GM18505 (cell line): ENCODE data around the gene AP1S3.
"Not testable (repeated sequence)": the region's sequence is repeated elsewhere in the genome, so short reads cannot be mapped to it uniquely, and the experiment has no call there.

Experiments used
- ATAC-seq: cut with Tn5 transposase; IDR thresholded peaks from one replicate; pipeline ENCODE4 v1.9.1; 2021; ENCODE audit not compliant: unreplicated experiment
- POLR2A ChIP-seq: IDR thresholded peaks from 4 replicates; pipeline ENCODE4 v1.6.1; 2011; ENCODE audit warnings: borderline replicate concordance; ENCODE audit not compliant: insufficient read depth, insufficient read length; ENCODE audit errors: extremely low read depth

The AP1S3 gene

GRCh38 chr2:223829128-223829527, 8.3 kb downstream of the AP1S3 start:
- ATAC-seq = no peak
- TF ChIP-seq POLR2A = no peak

DNA sequence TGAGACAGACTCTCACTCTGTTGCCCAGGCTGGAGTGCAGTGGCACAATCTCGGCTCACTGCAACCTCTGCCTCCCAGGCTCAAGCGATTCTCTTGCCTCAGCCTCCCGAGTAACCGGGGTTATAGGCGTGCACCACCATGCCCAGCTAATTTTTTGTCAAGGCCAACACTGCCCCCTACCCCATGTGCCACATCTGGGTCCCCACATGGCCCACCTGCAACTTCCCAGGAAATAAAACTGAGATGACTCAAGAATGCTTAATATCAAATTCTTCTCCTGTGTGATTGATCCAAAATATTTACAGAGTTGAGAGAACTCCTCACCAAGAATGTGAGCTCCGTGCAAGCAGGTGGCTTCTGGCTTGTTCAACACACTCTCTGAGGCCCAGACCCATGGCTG, 9.1 kb downstream of the AP1S3 start:
- no peak for TF ChIP-seq POLR2A
- no peak for ATAC-seq

- no peak for ATAC-seq
- TF ChIP-seq POLR2A = no peak
Observed at GRCh38 chr2:223826995-223827394, 10.4 kb downstream of the AP1S3 start.

DNA sequence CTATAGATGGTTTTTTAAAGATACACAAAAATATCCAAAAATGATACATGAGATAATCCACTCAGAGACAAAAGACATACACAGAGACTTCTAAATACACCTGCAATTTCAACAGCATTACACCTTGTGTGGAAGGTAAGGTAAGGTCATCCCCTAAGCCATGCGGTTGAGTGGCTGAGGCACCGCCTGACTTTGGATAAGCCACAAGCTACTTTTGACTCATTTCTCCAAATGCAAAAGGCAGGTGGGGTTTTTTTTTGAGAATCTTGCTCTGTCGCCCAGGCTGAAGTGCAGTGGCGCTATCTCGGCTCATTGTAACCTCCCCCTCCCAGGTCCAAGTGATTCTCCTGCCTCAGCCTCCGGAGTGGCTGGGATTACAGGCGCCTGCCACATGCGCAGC, 13.1 kb downstream of the AP1S3 start:
- TF ChIP-seq POLR2A = no peak
- ATAC-seq = no peak

DNA sequence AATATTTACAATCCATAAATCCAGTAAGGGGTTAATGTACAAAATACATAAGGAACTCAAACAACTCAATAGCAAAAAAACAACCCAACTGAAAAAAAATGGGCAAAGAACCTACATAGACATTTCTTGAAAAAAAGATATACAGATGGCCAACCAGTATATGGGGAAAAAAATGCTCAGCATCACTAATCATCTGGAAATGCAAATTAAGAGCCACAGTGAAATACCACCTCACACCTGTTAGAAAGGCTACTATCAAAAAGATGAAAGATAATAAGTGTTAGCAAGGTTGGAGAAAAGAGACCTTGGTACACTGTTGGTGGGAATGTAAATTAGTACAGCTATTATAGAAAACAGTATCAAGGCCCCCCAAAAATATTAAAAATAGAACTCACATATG, 14.6 kb downstream of the AP1S3 start:
- no peak for ATAC-seq

GRCh38 chr2:223820549-223820948, 16.8 kb downstream of the AP1S3 start:
- TF ChIP-seq POLR2A = no peak
- ATAC-seq = no peak

More for the DNA sequence above, 14.6 kb downstream of the AP1S3 start:
- no peak for TF ChIP-seq POLR2A

DNA sequence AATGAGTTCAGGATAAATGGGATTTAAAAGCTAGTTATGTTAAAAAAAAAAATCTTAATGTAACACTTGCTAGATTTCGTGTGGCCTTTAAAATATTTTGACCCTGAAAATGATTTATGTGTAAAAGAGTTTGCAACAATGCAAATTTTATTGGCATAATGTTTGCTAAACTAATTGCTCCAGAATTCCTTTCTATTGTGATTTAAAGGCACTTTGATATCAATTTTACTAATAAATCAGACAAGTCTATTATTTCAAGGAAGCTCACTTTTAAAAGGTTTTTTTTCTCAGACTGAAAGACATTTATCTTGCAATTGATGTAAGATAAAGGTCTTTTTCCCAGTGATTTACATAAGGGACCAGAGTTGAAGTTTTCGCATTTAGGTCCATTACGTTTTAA, 17.5 kb downstream of the AP1S3 start:
- ATAC-seq = no peak
- no peak for TF ChIP-seq POLR2A

DNA sequence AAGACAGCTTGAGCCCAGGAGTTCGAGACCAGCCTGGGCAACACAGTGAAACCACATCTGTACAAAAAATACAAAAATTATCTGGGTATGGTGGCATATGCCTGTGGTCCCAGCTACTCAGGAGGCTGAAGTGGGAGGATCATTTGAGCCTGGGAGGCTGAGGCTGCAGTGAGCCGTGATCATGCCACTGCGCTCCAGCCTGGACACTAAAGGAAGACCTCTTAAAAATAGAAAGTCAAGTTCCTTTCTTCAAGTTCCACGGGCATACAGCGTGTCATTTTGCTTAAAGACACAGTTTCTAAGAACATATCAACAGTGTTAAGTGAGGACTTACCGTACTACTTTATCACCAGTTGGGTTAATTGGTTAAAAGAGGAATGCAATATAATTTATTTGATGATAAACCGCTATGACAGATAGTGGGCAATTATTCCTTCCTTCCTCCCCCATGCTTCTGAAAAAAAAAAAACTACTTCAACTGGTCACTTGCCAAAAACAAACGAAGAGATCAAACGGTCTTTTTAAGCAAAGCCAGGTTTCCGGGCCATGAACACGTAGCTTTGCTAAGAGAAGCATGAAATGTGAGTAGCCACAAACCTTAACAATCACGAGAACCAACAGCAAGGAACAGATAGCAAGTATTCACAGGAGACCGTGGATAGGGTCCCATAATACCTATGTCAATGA, 21.4 kb downstream of the AP1S3 start:
- TF ChIP-seq POLR2A = no peak
- no peak for ATAC-seq

- no peak for ATAC-seq
- no peak for TF ChIP-seq POLR2A
Observed at GRCh38 chr2:223815186-223815883, 22.0 kb downstream of the AP1S3 start.

GRCh38 chr2:223814764-223815163, 22.6 kb downstream of the AP1S3 start:
- not testable (repeated sequence) for ATAC-seq

DNA sequence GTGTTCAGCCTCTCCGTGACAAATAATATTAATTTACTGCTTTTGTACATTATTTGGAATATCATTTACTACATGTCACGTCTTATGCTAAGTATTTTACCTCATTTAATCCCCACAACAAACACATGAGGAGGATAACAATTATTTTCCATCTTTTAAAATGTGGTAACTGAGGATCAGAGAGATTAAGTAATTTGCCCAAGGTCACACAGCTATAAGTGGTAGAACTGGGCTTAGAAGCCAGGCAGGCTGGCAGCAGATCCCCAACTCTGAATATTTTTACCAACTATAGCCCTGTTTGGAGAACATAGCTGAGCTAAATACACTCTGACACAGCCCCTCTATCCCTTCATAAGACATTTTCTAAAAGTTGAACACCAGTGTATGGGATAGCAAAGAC, 24.1 kb downstream of the AP1S3 start:
- no peak for ATAC-seq
- TF ChIP-seq POLR2A = no peak

GRCh38 chr2:223811757-223812156, 25.6 kb downstream of the AP1S3 start:
- ATAC-seq = no peak

GRCh38 chr2:223805008-223805407, 32.4 kb downstream of the AP1S3 start:
- TF ChIP-seq POLR2A = no peak

More at GRCh38 chr2:223811757-223812156, 25.6 kb downstream of the AP1S3 start:
- TF ChIP-seq POLR2A = no peak

GRCh38 chr2:223801736-223802135, 35.6 kb downstream of the AP1S3 start:
- no peak for TF ChIP-seq POLR2A
- no peak for ATAC-seq

More at GRCh38 chr2:223805008-223805407, 32.4 kb downstream of the AP1S3 start:
- no peak for ATAC-seq
